ENCODE measurements around the gene IL13RA2. TPM values are rescaled to one million over a fixed set of nuclear protein-coding genes. Genes with fewer than 3 reads are reported as not detected.

Gene IL13RA2, protein sequence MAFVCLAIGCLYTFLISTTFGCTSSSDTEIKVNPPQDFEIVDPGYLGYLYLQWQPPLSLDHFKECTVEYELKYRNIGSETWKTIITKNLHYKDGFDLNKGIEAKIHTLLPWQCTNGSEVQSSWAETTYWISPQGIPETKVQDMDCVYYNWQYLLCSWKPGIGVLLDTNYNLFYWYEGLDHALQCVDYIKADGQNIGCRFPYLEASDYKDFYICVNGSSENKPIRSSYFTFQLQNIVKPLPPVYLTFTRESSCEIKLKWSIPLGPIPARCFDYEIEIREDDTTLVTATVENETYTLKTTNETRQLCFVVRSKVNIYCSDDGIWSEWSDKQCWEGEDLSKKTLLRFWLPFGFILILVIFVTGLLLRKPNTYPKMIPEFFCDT
- total RNA-seq = not detected

DNA sequence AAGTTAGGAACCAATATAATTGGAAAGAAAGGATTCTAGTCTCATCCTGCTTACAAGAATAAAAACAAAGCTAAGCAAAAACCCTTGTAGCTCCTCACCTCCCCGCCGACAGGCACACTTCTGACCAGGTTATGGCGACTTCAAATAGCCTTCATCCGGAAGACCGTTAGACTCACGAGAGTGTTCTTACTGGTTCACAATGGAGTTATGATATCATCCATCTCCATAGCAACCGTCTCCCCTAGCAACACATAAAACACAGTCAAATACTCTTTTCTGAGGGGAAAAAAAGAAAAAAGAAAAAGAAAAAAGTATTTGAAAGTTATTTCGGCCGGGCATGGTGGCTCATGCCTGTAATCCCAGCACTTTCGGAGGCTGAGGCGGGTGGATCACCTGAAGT is at the start of gene IL13RA2:
Gene IL13RA2 (minus strand): TSS at position 162 of the 400 bp plus-strand sequence. CDS start 347 bp downstream, outside the sequence.
- H3K27me3 Mint-ChIP-seq = no peaks in the 10 kb centered on the region
- ChIA-PET CTCF (no interaction called here), POLR2A (no interaction called here)
- H3K4me1 Mint-ChIP-seq = no peaks in the 10 kb centered on the region
- no peaks in the 10 kb centered on the region for H3K9me3 Mint-ChIP-seq
- no peaks in the 10 kb centered on the region for H3K36me3 Mint-ChIP-seq (ENCODE audit: low read depth)
- no peak within 1 kb of the TSS for H3K27ac Mint-ChIP-seq
- no peak for DNase-seq
- no peak within 1 kb of the TSS for H3K4me3 Mint-ChIP-seq

DNA sequence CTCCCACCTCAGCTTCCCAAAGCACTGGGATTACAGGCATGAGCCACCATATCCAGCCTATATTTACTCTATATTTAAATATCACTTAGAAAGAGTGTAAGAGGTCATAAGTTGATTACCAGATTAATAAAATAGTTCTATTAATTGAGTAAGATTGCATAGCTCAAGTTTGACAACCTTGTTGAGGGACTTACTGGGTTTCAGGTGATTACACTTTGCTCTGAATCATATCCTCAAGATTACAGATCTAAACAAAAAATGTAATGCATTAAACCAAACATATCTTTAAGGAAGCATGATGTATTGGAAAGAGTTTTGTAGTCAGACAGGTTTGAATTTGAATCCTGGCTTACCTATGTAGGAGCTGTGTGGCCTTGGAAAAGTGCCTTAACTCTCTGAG is 47.9 kb upstream of the IL13RA2 start:
- Mint-ChIP-seq H3K4me1 (no peaks in the 10 kb centered on the region), H3K4me3 (no peak overlapping the region), H3K27me3 (no peaks in the 10 kb centered on the region), H3K36me3 (ENCODE audit: low read depth) (no peaks in the 10 kb centered on the region), H3K27ac (no peak overlapping the region), H3K9me3 (peaks cover 2% of the 10 kb centered on the region)
- DNase-seq = no peak
- CTCF ChIA-PET = no interaction called here
- POLR2A ChIA-PET = no interaction called here

DNA sequence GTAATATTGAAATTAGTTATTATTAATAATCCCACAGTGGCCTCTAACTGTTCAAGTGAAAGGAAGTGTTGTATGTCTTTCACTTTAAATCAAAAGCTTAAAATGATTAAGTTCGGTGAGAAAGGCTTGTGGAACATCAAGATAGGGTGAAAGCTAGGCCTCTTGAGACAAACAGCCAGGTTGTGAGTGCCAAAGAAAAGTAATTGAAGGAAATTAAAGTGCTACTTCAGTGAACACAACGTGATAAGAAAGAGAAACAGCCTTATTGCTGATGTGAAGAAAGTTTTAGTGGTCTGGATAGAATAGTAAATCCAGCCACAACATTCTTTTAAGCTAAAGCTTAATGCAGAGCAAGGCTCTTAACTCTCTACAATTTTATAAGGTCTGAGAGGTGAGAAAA is 42.6 kb upstream of the IL13RA2 start:
- no peak for DNase-seq
- Mint-ChIP-seq H3K4me3 (no peak overlapping the region), H3K27ac (no peak overlapping the region), H3K27me3 (no peaks in the 10 kb centered on the region), H3K36me3 (ENCODE audit: low read depth) (no peaks in the 10 kb centered on the region), H3K9me3 (peaks cover 5% of the 10 kb centered on the region), H3K4me1 (no peaks in the 10 kb centered on the region)
- POLR2A ChIA-PET = no interaction called here
- CTCF ChIA-PET = no interaction called here

DNA sequence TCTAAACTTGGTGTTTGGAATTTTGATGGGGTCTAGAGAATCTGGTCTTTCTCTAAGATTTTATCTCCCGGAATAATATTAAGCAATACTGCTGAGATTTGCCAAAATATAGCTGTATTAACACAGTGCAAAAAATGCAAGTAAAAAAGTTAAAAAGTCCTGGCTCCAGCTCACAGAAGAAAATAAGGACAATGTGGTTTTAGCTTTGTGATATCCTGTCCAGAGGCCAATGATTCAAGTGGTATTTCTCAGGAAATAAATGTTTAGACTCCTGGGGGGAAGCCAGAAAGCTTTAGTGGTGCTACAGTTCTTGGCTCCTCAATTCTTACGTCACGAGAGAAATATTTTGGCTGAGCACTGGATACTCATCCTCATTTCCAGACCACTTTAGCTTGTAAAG is 40.9 kb upstream of the IL13RA2 start:
- Mint-ChIP-seq H3K36me3 (ENCODE audit: low read depth) (no peaks in the 10 kb centered on the region), H3K27ac (no peak overlapping the region), H3K4me1 (no peaks in the 10 kb centered on the region), H3K27me3 (no peaks in the 10 kb centered on the region), H3K4me3 (no peak overlapping the region), H3K9me3 (peaks cover 7% of the 10 kb centered on the region)
- no peak for DNase-seq
- ChIA-PET CTCF (no interaction called here), POLR2A (no interaction called here)

DNA sequence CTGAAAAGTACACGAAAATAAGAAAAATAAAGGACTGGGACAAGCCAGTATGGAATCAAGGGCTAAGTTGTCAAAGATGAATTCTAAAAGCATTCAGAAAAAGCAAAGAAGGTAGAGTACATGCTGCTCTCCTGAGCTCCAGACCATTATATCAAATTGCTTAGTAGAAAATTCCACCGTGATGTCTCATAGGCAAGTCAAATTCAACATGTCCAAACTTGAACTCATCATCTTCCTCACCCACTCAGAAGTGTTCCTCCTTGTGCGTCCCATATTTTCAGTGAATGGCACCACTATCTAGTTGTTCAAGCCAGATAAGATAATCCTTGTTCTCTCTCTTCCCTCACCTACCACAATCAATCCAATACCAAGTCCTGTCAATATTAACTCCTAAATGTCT is 37.5 kb upstream of the IL13RA2 start:
- POLR2A ChIA-PET = no interaction called here
- no peak for DNase-seq
- no peaks in the 10 kb centered on the region for H3K4me1 Mint-ChIP-seq
- no peaks in the 10 kb centered on the region for H3K27me3 Mint-ChIP-seq
- CTCF ChIA-PET = no interaction called here
- no peak overlapping the region for H3K27ac Mint-ChIP-seq
- H3K4me3 Mint-ChIP-seq = no peak overlapping the region
- peaks cover 7% of the 10 kb centered on the region for H3K9me3 Mint-ChIP-seq
- no peaks in the 10 kb centered on the region for H3K36me3 Mint-ChIP-seq (ENCODE audit: low read depth)

DNA sequence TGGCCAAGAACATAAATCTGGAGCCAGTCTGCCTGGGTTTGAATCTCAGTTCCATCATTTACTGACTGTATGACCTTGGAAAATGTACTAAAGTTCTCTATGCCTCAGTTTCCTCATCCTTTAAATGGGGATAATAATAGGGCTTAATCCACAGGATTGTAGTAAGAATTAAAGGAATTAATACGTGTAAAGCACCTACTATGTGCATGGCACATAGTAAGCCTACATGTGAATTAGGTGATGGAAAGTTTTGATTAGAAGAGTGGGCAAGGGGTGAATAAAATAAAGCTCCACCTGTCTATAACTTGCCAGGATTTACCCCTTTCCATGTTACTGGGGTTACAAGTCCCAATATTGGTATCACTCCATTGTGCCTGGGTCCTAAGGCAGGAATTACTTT is 35.8 kb upstream of the IL13RA2 start:
- H3K27me3 Mint-ChIP-seq = no peaks in the 10 kb centered on the region
- no peaks in the 10 kb centered on the region for H3K4me1 Mint-ChIP-seq
- POLR2A ChIA-PET = no interaction called here
- no peak for DNase-seq
- H3K27ac Mint-ChIP-seq = no peak overlapping the region
- peaks cover 7% of the 10 kb centered on the region for H3K9me3 Mint-ChIP-seq
- CTCF ChIA-PET = no interaction called here
- H3K4me3 Mint-ChIP-seq = no peak overlapping the region
- no peaks in the 10 kb centered on the region for H3K36me3 Mint-ChIP-seq (ENCODE audit: low read depth)

DNA sequence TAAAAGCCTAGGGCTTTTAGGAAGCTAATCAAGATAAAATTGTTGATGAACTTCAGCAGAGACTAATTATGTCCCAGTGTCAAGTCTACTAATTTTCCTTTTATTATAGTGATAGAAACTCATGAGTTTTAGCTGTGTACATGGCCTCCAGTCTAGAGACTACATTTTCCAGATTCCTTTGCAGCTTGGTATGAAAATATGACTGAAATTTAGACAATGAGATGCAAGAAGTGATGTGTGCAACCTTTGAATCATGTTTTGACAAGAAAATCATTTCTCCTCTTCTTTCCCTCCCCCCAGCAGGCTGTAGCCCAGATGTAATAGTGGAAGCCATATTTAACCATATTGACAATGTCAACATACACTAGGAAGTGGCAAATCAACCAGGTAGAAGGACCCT is 30.3 kb upstream of the IL13RA2 start:
- no peak overlapping the region for H3K27ac Mint-ChIP-seq
- no peak for DNase-seq
- ChIA-PET CTCF (no interaction called here), POLR2A (no interaction called here)
- H3K9me3 Mint-ChIP-seq = no peaks in the 10 kb centered on the region
- no peaks in the 10 kb centered on the region for H3K4me1 Mint-ChIP-seq
- no peaks in the 10 kb centered on the region for H3K27me3 Mint-ChIP-seq
- H3K4me3 Mint-ChIP-seq = no peak overlapping the region
- H3K36me3 Mint-ChIP-seq (ENCODE audit: low read depth) = no peaks in the 10 kb centered on the region

DNA sequence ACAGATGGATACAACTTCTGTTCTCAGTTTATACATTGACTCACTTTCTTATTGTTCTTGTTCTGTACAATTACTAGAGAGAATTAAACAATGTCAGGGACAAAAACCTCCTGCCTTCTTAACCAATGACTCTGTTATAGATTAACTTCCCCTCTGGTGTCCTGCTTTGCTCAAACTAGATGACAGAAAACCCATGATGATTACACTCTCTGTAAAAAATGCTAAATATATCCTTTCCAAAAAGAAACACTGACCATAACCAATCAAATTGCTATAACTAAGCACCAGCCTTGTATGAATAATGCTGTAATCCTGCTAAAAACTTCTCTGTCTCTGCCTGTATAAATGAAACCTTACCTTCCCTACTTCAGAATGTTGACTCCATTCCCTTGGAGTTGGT is 29.8 kb upstream of the IL13RA2 start:
- no peak for DNase-seq
- ChIA-PET CTCF (no interaction called here), POLR2A (no interaction called here)
- no peaks in the 10 kb centered on the region for H3K27me3 Mint-ChIP-seq
- H3K36me3 Mint-ChIP-seq (ENCODE audit: low read depth) = no peaks in the 10 kb centered on the region
- no peak overlapping the region for H3K4me3 Mint-ChIP-seq
- no peak overlapping the region for H3K27ac Mint-ChIP-seq
- H3K9me3 Mint-ChIP-seq = no peaks in the 10 kb centered on the region
- H3K4me1 Mint-ChIP-seq = no peaks in the 10 kb centered on the region

DNA sequence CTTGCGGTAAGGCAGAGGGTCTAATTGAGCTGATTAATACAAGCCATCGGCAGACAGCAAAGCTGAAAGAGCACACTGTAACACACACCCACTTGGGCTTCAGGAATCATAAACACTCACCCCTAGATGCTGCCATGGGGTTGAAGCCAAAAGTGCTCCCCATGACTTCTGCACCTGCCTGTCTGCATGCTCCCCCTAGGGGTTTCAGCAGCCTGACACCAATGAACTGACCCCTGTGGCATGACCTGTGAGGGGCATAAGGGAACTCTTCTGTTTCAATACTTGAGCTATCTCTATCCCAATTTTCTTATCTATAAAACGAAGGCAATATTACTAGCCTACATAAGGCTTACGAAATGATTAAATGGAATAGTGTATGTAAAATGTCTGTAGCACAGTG is 23.0 kb upstream of the IL13RA2 start:
- no peak for DNase-seq
- Mint-ChIP-seq H3K27ac (no peak overlapping the region), H3K27me3 (no peaks in the 10 kb centered on the region), H3K9me3 (no peaks in the 10 kb centered on the region), H3K4me1 (no peaks in the 10 kb centered on the region), H3K36me3 (ENCODE audit: low read depth) (no peaks in the 10 kb centered on the region), H3K4me3 (no peak overlapping the region)
- ChIA-PET CTCF (no interaction called here), POLR2A (no interaction called here)

DNA sequence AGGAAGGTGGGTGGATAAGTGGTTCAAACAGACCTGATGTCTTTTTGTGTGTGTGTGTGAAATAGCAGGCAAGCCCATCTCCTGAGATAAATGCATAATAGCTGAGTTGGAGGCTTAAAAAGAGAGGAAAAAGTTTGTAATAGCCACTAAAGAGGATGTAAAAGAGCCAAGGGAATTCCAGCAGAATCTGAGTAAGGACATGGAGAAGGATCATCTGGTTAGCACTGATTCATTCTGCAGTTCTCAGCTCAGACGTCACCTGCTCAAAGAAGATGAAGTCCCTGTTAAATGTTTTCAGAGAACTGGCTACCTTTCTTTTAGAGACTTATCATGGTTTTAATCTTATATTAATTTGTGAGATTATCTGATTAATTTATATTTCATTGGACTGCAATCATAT is 21.0 kb upstream of the IL13RA2 start:
- DNase-seq = no peak
- no peaks in the 10 kb centered on the region for H3K27me3 Mint-ChIP-seq
- no peak overlapping the region for H3K27ac Mint-ChIP-seq
- no peak overlapping the region for H3K4me3 Mint-ChIP-seq
- POLR2A ChIA-PET = no interaction called here
- CTCF ChIA-PET = no interaction called here
- H3K36me3 Mint-ChIP-seq (ENCODE audit: low read depth) = no peaks in the 10 kb centered on the region
- H3K9me3 Mint-ChIP-seq = no peaks in the 10 kb centered on the region
- no peaks in the 10 kb centered on the region for H3K4me1 Mint-ChIP-seq

DNA sequence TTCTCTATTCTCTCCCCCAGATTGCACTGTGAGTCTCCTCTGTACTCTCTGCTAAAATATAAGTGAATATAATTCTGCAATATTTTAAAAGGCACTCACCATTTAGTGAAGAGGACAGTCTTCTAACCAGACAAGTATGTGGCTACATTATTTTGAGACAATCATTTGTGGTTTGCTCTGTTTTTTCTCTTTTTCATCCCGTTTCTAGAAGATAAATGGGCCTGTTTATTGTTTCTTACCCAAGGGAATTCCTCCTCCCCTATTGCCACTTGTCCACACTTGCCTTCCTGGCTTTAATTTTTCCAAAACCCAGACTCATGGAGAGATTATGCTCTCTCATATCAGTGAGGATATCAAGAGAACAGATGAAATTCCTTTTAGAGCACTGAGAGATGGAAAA is 18.6 kb upstream of the IL13RA2 start:
- Mint-ChIP-seq H3K36me3 (ENCODE audit: low read depth) (no peaks in the 10 kb centered on the region), H3K27me3 (no peaks in the 10 kb centered on the region), H3K9me3 (no peaks in the 10 kb centered on the region), H3K4me3 (no peak overlapping the region), H3K4me1 (no peaks in the 10 kb centered on the region), H3K27ac (no peak overlapping the region)
- POLR2A ChIA-PET = no interaction called here
- DNase-seq = no peak
- CTCF ChIA-PET = no interaction called here

DNA sequence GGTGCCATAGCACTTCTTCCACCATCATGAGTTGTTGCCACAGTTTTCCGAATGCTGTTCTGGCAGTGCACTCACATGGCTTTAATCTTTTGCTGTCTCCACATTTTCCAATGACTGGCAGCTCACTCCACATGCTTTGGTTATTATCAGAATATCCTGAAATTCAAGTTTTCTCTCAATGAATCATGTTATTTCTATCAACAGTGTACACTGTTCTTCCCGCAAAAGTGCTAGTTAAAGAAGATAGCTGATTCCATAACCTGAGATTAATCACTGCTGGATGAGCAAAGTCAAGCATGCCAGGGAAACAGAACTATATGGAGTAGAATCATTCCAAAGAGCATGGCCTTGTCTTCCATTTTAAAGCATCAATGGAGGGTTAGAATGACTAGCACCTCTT is 14.6 kb upstream of the IL13RA2 start:
- no peaks in the 10 kb centered on the region for H3K36me3 Mint-ChIP-seq (ENCODE audit: low read depth)
- ChIA-PET POLR2A (no interaction called here), CTCF (no interaction called here)
- H3K4me1 Mint-ChIP-seq = no peaks in the 10 kb centered on the region
- no peak for DNase-seq
- no peak overlapping the region for H3K27ac Mint-ChIP-seq
- H3K4me3 Mint-ChIP-seq = no peak overlapping the region
- H3K27me3 Mint-ChIP-seq = no peaks in the 10 kb centered on the region
- no peaks in the 10 kb centered on the region for H3K9me3 Mint-ChIP-seq

DNA sequence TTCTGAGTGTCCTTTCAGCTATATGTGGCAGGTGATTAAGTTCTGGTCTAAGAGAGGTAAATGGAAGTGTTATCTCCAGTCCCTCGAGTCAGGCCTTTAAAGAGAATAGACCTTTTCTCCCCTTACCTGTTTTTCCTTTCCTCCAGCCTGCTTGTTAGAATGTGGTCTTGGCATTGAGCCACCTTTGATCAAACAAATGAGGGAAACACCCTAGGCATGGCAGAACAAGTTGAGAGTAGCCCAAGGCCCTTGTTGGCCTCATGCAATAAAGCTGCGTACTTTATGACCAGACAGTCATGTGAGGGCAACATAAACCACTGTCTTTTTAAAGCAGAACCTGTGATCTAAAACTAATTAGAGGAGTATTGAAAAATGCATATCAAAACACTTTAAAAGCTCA is 13.2 kb upstream of the IL13RA2 start:
- no peak overlapping the region for H3K4me3 Mint-ChIP-seq
- POLR2A ChIA-PET = no interaction called here
- CTCF ChIA-PET = no interaction called here
- DNase-seq = no peak
- no peaks in the 10 kb centered on the region for H3K36me3 Mint-ChIP-seq (ENCODE audit: low read depth)
- no peak overlapping the region for H3K27ac Mint-ChIP-seq
- no peaks in the 10 kb centered on the region for H3K4me1 Mint-ChIP-seq
- no peaks in the 10 kb centered on the region for H3K27me3 Mint-ChIP-seq
- H3K9me3 Mint-ChIP-seq = no peaks in the 10 kb centered on the region

DNA sequence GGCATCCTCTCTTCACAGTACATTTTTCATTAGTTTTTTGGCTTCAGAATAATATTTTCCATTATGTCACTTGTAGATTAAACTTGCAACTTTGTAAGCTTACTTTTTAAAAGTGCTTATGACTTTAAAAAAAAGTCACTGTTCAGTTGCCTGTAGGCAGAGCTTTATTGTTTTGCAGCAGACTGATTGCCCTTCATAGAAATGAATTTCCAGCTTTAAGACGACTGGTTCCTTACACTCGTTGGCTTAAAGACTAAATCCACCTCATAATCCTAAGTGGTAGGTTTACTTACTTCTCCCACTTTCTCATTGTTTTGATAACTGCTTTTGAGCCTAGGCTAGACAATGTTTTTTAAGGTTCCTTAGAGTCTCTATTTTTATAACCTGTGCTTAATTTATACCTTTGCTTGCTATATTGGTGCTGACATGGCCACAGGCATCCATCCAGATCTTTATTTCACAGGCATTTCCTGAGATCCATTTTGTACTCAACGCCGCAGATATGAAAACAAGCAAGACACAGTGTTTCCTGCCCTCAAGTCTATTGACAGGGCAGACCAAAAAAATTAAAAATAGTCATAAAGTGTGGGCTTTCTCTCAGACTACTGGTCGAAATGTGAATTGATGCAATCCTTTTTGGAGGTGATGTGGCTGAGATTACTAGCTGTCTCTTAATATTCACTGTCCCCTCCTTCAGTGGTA is 12.6 kb upstream of the IL13RA2 start:
- H3K4me3 Mint-ChIP-seq = no peak overlapping the region
- H3K27me3 Mint-ChIP-seq = no peaks in the 10 kb centered on the region
- H3K36me3 Mint-ChIP-seq (ENCODE audit: low read depth) = no peaks in the 10 kb centered on the region
- H3K9me3 Mint-ChIP-seq = no peaks in the 10 kb centered on the region
- no peaks in the 10 kb centered on the region for H3K4me1 Mint-ChIP-seq
- ChIA-PET POLR2A (no interaction called here), CTCF (no interaction called here)
- no peak overlapping the region for H3K27ac Mint-ChIP-seq
- no peak for DNase-seq
